A673 (cell line): ENCODE data around the gene CCDC85C.

ENCODE experiments used
- EZH2 ChIP-seq: fragments of 200-600 bp; sonication (generic); IDR thresholded peaks from 2 replicates; pipeline ENCODE4 v1.6.1; 2017; ENCODE audit warnings: borderline replicate concordance, low read depth, mild to moderate bottlenecking, mixed read lengths, antibody characterized with exemption, low read length; ENCODE audit not compliant: poor library complexity, severe bottlenecking
- TF ChIP-seq, protein P1 (sequence below): fragments of 300-800, 200-600 bp; sonication (generic); conservative IDR thresholded peaks from 2 replicates; pipeline ENCODE4 v1.5.1; 2017; ENCODE audit warnings: low read depth, mild to moderate bottlenecking, antibody characterized with exemption, low read length, moderate library complexity, mixed read lengths

GRCh38 chr14:99479160-99479905 lies 124.7 kb downstream of the CCDC85C start:
- TF ChIP-seq, protein P1, sequence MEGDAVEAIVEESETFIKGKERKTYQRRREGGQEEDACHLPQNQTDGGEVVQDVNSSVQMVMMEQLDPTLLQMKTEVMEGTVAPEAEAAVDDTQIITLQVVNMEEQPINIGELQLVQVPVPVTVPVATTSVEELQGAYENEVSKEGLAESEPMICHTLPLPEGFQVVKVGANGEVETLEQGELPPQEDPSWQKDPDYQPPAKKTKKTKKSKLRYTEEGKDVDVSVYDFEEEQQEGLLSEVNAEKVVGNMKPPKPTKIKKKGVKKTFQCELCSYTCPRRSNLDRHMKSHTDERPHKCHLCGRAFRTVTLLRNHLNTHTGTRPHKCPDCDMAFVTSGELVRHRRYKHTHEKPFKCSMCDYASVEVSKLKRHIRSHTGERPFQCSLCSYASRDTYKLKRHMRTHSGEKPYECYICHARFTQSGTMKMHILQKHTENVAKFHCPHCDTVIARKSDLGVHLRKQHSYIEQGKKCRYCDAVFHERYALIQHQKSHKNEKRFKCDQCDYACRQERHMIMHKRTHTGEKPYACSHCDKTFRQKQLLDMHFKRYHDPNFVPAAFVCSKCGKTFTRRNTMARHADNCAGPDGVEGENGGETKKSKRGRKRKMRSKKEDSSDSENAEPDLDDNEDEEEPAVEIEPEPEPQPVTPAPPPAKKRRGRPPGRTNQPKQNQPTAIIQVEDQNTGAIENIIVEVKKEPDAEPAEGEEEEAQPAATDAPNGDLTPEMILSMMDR, result no peak
- no peak for TF ChIP-seq EZH2
